ENCODE results near the gene MLH1. TPM values are rescaled to one million over a fixed set of nuclear protein-coding genes. Genes with fewer than 3 reads are reported as not detected.

The MLH1 gene
- total RNA-seq, 1 experiment from 2014 or later: 28.5 TPM

DNA sequence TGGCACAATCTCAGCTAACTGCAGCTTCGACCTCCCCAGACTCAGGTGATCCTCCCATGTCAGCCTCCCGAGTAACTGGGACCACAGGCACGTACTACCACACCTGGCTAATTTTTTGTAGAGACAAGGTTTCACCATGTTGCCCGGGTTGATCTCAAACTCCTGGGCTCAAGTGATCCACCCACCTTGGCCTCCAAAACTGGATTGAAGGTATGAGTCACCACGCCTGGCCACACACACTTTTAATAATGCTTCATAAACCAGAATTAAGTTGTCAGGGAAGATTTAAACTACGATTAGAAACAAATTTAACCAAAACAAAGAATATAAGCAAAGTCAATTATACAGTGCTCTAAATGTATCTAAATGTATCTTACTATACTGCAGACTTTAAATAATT lies 93.6 kb downstream of the MLH1 start:
- DNase-seq (ENCODE audit: low read depth, low spot score) (no peak), ATAC-seq (no peak)
- in situ Hi-C loops (cut with HindIII; ENCODE audit: low pct_unique_long_range_greater_than_20kb, low sequenced_read_pairs): no loop called here
- intact Hi-C loops (cut with micrococcal nuclease; ENCODE audit: unreplicated experiment): no loop called here
- Histone ChIP-seq H3K4me3 (ENCODE audit: low read depth in 2 of 2, low read length in 2 of 2) (no peak overlapping the region), H3K27ac (ENCODE audit: low read length) (no peak overlapping the region), H3K36me3 (ENCODE audit: control insufficient read depth, insufficient read depth, low read length) (no peaks in the 10 kb centered on the region; the same call in 1 of the 2 replicates), H3K4me1 (ENCODE audit: control insufficient read depth, insufficient read depth, low read length) (no peaks in the 10 kb centered on the region), H3K9me3 (ENCODE audit: control insufficient read depth, insufficient read depth, low read depth, low read length) (no peaks in the 10 kb centered on the region), H3K27me3 (ENCODE audit: control insufficient read depth, insufficient read depth, low read length) (no peaks in the 10 kb centered on the region)
- ChIA-PET POLR2A (no interaction called here), CTCF (no interaction called here)
- no TSS peak for BruUV-seq (replicated peaks)
- TF ChIP-seq POLR2AphosphoS5 (IDR thresholded peaks at IDR 0.05; ENCODE audit: low read depth, low read length) (no peak), TCF7L2 (IDR thresholded peaks at IDR 0.05; ENCODE audit: low read depth, low read length) (no peak), SIN3A (IDR thresholded peaks at IDR 0.05; ENCODE audit: borderline replicate concordance, insufficient read depth, low read depth, low read length) (no peak)
- TF ChIP-seq, protein P1, sequence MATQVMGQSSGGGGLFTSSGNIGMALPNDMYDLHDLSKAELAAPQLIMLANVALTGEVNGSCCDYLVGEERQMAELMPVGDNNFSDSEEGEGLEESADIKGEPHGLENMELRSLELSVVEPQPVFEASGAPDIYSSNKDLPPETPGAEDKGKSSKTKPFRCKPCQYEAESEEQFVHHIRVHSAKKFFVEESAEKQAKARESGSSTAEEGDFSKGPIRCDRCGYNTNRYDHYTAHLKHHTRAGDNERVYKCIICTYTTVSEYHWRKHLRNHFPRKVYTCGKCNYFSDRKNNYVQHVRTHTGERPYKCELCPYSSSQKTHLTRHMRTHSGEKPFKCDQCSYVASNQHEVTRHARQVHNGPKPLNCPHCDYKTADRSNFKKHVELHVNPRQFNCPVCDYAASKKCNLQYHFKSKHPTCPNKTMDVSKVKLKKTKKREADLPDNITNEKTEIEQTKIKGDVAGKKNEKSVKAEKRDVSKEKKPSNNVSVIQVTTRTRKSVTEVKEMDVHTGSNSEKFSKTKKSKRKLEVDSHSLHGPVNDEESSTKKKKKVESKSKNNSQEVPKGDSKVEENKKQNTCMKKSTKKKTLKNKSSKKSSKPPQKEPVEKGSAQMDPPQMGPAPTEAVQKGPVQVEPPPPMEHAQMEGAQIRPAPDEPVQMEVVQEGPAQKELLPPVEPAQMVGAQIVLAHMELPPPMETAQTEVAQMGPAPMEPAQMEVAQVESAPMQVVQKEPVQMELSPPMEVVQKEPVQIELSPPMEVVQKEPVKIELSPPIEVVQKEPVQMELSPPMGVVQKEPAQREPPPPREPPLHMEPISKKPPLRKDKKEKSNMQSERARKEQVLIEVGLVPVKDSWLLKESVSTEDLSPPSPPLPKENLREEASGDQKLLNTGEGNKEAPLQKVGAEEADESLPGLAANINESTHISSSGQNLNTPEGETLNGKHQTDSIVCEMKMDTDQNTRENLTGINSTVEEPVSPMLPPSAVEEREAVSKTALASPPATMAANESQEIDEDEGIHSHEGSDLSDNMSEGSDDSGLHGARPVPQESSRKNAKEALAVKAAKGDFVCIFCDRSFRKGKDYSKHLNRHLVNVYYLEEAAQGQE (IDR thresholded peaks at IDR 0.05; ENCODE audit: insufficient read depth in 1 of 2, low read depth in 2 of 2, low read length in 1 of 2): no peak
- TF ChIP-seq, protein P2, sequence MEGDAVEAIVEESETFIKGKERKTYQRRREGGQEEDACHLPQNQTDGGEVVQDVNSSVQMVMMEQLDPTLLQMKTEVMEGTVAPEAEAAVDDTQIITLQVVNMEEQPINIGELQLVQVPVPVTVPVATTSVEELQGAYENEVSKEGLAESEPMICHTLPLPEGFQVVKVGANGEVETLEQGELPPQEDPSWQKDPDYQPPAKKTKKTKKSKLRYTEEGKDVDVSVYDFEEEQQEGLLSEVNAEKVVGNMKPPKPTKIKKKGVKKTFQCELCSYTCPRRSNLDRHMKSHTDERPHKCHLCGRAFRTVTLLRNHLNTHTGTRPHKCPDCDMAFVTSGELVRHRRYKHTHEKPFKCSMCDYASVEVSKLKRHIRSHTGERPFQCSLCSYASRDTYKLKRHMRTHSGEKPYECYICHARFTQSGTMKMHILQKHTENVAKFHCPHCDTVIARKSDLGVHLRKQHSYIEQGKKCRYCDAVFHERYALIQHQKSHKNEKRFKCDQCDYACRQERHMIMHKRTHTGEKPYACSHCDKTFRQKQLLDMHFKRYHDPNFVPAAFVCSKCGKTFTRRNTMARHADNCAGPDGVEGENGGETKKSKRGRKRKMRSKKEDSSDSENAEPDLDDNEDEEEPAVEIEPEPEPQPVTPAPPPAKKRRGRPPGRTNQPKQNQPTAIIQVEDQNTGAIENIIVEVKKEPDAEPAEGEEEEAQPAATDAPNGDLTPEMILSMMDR (IDR thresholded peaks at IDR 0.05): no peak

DNA sequence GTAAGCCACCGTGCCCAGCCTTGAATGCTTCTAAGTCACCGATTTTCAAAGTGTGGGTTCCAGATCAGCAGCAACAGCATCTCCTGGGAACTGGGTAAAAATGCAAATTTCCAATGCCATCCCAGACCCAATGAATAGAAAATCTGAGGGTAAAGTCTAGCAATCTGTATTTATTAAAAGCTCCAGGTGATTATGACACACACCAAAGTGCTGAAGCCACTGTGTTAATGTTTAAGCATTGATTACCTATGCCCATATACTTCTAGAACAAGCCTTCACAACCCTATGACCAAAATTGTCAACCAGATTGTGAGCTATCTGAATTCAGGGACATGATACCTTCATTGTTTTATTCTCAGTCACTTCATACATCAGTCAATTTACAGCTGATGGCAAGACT lies 94.6 kb downstream of the MLH1 start:
- no peaks in the 10 kb centered on the region; the same call in 1 of the 2 replicates for H3K36me3 ChIP-seq (ENCODE audit: control insufficient read depth, insufficient read depth, low read length)
- ATAC-seq (no peak), DNase-seq (ENCODE audit: low read depth, low spot score) (no peak)
- no peak overlapping the region for H3K27ac ChIP-seq (ENCODE audit: low read length)
- BruUV-seq (replicated peaks): no TSS peak
- ChIA-PET CTCF (no interaction called here), POLR2A (no interaction called here)
- TF ChIP-seq, protein P2 (IDR thresholded peaks at IDR 0.05): no peak
- TF ChIP-seq POLR2AphosphoS5 (IDR thresholded peaks at IDR 0.05; ENCODE audit: low read depth, low read length) (no peak), TCF7L2 (IDR thresholded peaks at IDR 0.05; ENCODE audit: low read depth, low read length) (no peak), SIN3A (IDR thresholded peaks at IDR 0.05; ENCODE audit: borderline replicate concordance, insufficient read depth, low read depth, low read length) (no peak)
- TF ChIP-seq, protein P1 (IDR thresholded peaks at IDR 0.05; ENCODE audit: insufficient read depth in 1 of 2, low read depth in 2 of 2, low read length in 1 of 2): no peak
- intact Hi-C loops (cut with micrococcal nuclease; ENCODE audit: unreplicated experiment) (no loop called here), in situ Hi-C loops (cut with HindIII; ENCODE audit: low pct_unique_long_range_greater_than_20kb, low sequenced_read_pairs) (no loop called here)
- H3K9me3 ChIP-seq (ENCODE audit: control insufficient read depth, insufficient read depth, low read depth, low read length): no peaks in the 10 kb centered on the region
- no peaks in the 10 kb centered on the region for H3K4me1 ChIP-seq (ENCODE audit: control insufficient read depth, insufficient read depth, low read length)
- no peak overlapping the region for H3K4me3 ChIP-seq (ENCODE audit: low read depth in 2 of 2, low read length in 2 of 2)
- H3K27me3 ChIP-seq (ENCODE audit: control insufficient read depth, insufficient read depth, low read length): no peaks in the 10 kb centered on the region
